ENCODE results near the gene SDHAF4.
"Not testable (repeated sequence)": the region's sequence is repeated elsewhere in the genome, so short reads cannot be mapped to it uniquely, and the experiment has no call there.

- not testable (repeated sequence) for TF ChIP-seq PAX5 (IDR thresholded peaks at IDR 0.05; ENCODE audit: insufficient read depth, low read length, severe bottlenecking); POLR2A (IDR thresholded peaks at IDR 0.05; ENCODE audit: low read depth, low read length); POLR2AphosphoS5 (IDR thresholded peaks at IDR 0.05; ENCODE audit: low read depth, low read length); TAF1 (IDR thresholded peaks at IDR 0.05; ENCODE audit: low read depth, low read length); SPI1 (IDR thresholded peaks at IDR 0.05; ENCODE audit: low read depth, low read length); POU2F2 (IDR thresholded peaks at IDR 0.05; ENCODE audit: low read depth, low read length)
Observed at GRCh38 chr6:70607371-70607770, 40.6 kb downstream of the SDHAF4 start.
